ENCODE data around the gene SARDH. TPM values are rescaled to one million over a fixed set of nuclear protein-coding genes. Genes with fewer than 3 reads are reported as not detected.

SARDH gene, protein sequence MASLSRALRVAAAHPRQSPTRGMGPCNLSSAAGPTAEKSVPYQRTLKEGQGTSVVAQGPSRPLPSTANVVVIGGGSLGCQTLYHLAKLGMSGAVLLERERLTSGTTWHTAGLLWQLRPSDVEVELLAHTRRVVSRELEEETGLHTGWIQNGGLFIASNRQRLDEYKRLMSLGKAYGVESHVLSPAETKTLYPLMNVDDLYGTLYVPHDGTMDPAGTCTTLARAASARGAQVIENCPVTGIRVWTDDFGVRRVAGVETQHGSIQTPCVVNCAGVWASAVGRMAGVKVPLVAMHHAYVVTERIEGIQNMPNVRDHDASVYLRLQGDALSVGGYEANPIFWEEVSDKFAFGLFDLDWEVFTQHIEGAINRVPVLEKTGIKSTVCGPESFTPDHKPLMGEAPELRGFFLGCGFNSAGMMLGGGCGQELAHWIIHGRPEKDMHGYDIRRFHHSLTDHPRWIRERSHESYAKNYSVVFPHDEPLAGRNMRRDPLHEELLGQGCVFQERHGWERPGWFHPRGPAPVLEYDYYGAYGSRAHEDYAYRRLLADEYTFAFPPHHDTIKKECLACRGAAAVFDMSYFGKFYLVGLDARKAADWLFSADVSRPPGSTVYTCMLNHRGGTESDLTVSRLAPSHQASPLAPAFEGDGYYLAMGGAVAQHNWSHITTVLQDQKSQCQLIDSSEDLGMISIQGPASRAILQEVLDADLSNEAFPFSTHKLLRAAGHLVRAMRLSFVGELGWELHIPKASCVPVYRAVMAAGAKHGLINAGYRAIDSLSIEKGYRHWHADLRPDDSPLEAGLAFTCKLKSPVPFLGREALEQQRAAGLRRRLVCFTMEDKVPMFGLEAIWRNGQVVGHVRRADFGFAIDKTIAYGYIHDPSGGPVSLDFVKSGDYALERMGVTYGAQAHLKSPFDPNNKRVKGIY
- 0.74 to 1.2 TPM in 2 of 3 replicates, not detected in the other for total RNA-seq
- long read RNA-seq, partial matches to known transcripts = 1 of 2 reads
- long read RNA-seq, other reads (novel, unspliced or antisense) = 1 of 2 reads

DNA sequence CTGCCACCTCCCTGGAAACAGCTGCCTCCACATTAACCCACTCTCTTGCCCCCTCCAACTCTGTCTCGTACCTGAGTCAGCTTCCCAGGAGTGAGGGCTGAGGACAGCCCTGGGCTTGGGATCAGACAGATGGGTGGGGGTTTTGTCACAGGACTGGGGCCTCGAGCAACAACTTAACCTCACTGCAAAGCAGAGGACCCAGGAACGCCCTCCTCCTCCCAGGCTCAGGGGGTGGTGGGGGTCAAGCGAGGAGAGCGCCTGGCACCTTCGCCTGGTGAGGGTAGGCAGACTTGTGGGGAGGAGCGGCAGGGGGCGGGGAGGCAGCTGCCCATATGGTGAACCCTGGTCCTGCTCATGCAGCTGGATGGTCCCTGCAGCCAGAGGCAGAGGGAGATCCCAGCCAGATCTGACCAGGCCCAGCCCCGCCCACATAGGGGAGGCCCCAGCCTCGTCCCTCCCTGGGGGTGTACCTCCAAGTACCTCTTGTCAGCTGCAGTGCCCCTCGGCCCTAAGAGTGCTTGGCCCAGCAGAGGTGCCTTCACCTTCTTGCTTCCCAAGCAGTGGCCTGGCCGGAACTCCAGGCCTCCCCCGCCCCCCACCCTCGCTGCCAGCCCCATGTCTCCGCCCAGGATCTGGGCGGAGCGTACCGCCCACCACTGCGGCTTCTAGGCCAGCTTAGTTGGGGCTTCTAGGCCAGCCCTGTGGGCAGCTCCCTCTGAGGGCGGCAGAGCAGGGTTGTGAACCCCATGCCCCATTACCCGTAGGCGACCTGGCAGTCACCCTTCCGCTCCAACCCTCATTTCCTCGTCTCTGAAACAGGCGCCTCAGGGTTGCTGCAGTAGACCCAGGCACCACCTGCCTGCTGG lies at the start of gene SARDH:
TSS of gene SARDH (minus strand) at position 579 of the 866 bp plus-strand sequence. CDS start 4,179 bp downstream, outside the sequence.
- Mint-ChIP-seq H3K27ac (ENCODE audit: unreplicated experiment) (no peak within 1 kb of the TSS), H3K4me1 (ENCODE audit: low read depth) (no peaks in the 10 kb centered on the region), H3K4me3 (ENCODE audit: unreplicated experiment) (peak within 1 kb of the TSS; percentile 38), H3K9me3 (ENCODE audit: low read depth) (no peaks in the 10 kb centered on the region), H3K36me3 (ENCODE audit: low read depth) (no peaks in the 10 kb centered on the region), H3K27me3 (ENCODE audit: low read depth) (peaks cover 9% of the 10 kb centered on the region)
- TF ChIP-seq, protein P1, sequence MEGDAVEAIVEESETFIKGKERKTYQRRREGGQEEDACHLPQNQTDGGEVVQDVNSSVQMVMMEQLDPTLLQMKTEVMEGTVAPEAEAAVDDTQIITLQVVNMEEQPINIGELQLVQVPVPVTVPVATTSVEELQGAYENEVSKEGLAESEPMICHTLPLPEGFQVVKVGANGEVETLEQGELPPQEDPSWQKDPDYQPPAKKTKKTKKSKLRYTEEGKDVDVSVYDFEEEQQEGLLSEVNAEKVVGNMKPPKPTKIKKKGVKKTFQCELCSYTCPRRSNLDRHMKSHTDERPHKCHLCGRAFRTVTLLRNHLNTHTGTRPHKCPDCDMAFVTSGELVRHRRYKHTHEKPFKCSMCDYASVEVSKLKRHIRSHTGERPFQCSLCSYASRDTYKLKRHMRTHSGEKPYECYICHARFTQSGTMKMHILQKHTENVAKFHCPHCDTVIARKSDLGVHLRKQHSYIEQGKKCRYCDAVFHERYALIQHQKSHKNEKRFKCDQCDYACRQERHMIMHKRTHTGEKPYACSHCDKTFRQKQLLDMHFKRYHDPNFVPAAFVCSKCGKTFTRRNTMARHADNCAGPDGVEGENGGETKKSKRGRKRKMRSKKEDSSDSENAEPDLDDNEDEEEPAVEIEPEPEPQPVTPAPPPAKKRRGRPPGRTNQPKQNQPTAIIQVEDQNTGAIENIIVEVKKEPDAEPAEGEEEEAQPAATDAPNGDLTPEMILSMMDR (IDR thresholded peaks at IDR 0.05) = no peak
- no peak for DNase-seq (ENCODE audit: low spot score)

DNA sequence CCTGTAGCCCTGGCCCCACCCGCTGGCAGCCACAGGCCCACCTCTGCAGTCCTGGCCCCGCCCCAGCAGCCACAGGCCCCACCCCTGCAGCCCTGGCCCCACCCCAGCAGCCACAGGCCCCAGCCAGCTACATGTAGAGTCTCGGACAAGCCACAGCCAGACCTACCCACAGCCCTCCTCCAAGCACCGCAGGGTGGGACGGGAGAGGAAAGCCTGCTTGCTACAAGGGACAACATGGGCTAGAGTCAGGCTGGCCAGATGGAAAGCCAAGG lies 49.5 kb upstream of the SARDH start:
- H3K9me3 Mint-ChIP-seq (ENCODE audit: low read depth) = no peaks in the 10 kb centered on the region
- DNase-seq (ENCODE audit: low spot score) = peak; percentile 77

DNA sequence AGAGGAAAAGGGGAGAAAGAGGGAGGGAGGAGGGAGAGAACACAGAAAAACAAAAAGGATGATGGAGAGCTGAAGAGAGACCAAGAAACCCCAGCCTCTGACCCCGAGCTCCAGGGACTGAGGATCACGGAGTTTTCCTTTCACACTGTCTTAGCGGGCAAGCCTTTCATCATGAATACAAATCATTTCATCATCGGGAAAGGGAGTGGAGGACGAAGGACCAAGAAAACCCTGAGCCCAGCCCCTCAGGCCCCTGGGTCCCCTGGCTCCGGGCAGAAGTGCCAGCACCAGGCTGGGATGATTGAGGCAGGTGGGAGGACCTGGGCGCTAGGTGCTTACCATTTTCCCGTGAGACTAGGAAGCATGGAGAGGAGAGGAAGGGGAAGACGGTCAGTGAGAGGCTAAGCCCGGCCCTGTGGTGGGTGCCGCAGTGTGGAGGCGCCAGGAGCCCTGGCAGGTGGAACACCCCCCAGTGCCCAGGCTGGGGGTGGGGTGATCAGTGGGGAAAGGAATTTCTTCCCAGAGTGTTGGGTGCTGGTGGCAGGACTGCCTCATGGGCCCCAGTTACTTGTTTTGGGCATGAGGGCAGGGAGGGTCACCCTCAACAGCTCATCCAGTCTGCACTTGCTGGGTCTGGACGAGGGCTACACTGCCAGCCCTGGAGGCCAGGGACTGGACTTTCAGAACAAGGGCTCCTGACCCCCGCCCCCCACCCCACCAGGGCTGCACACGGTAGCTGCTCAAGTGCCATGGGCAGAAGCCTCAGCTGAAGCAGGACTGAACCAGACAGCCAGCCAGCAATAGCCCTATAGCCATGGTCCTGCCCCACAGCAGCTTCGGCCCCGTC lies 49.0 kb upstream of the SARDH start:
- no peak overlapping the region for H3K27ac Mint-ChIP-seq (ENCODE audit: unreplicated experiment)
- no peaks in the 10 kb centered on the region for H3K27me3 Mint-ChIP-seq (ENCODE audit: low read depth)
- no peaks in the 10 kb centered on the region for H3K4me1 Mint-ChIP-seq (ENCODE audit: low read depth)
- TF ChIP-seq, protein P1 (IDR thresholded peaks at IDR 0.05) = no peak
- DNase-seq (ENCODE audit: low spot score) = peak; percentile 47
- no peaks in the 10 kb centered on the region for H3K9me3 Mint-ChIP-seq (ENCODE audit: low read depth)
- H3K36me3 Mint-ChIP-seq (ENCODE audit: low read depth) = peaks cover 11% of the 10 kb centered on the region
- H3K4me3 Mint-ChIP-seq (ENCODE audit: unreplicated experiment) = no peak overlapping the region

More for the DNA sequence above, 49.5 kb upstream of the SARDH start:
- Mint-ChIP-seq H3K4me1 (ENCODE audit: low read depth) (no peaks in the 10 kb centered on the region), H3K27ac (ENCODE audit: unreplicated experiment) (no peak overlapping the region), H3K27me3 (ENCODE audit: low read depth) (no peaks in the 10 kb centered on the region), H3K4me3 (ENCODE audit: unreplicated experiment) (no peak overlapping the region), H3K36me3 (ENCODE audit: low read depth) (peaks cover 11% of the 10 kb centered on the region)
- TF ChIP-seq, protein P1 (IDR thresholded peaks at IDR 0.05) = no peak

DNA sequence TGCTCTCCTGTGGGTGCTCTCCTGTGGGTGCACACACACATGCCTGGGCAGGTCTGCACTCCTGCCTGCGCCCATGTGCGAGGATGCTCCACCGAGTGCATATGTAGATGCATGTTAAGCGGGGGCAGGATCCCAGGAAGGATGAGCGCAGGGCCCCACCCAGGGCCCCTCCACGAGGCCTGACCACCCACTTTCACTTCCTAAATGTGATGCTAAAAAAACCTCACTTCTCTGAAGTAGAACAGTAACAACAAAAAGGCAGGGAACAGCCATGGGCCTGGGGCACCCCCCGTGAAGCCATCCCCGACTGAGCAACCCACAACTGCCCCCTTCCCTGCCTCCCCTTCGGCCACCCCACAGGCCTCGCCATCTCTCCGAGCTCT lies 48.2 kb upstream of the SARDH start:
- Mint-ChIP-seq H3K36me3 (ENCODE audit: low read depth) (peaks cover 8% of the 10 kb centered on the region), H3K27ac (ENCODE audit: unreplicated experiment) (no peak overlapping the region)

More for the DNA sequence above, 48.2 kb upstream of the SARDH start:
- H3K4me1 Mint-ChIP-seq (ENCODE audit: low read depth) = no peaks in the 10 kb centered on the region
- no peak overlapping the region for H3K4me3 Mint-ChIP-seq (ENCODE audit: unreplicated experiment)
- H3K9me3 Mint-ChIP-seq (ENCODE audit: low read depth) = no peaks in the 10 kb centered on the region
- peak; percentile 53 for DNase-seq (ENCODE audit: low spot score)
- TF ChIP-seq, protein P1 (IDR thresholded peaks at IDR 0.05) = no peak
- H3K27me3 Mint-ChIP-seq (ENCODE audit: low read depth) = no peaks in the 10 kb centered on the region

Data from chondrocyte (in vitro differentiated cells).